Omental fat pad (tissue), 4 donors: ENCODE results near the gene ARPC4. TPM values are rescaled to one million over a fixed set of nuclear protein-coding genes. Genes with fewer than 3 reads are reported as not detected.

Source experiments
- ATAC-seq: fragments of 150-250 bp; one replicate; pipeline ENCODE4 v1.9.1; 2016; ENCODE audit warnings: mild to moderate bottlenecking, moderate library complexity; ENCODE audit not compliant: low FRiP score
- DNase-seq: peaks from one replicate; pipeline ENCODE4 v3.0.0-alpha.2; 2019; ENCODE audit warnings: low spot score
- total RNA-seq, 4 donors: library from RNA; depleted of rRNA; stranded (reverse); fragments of >200 nt; gene quantifications; one replicate each; pipeline ENCODE4 v1.1.0, GENCODE V29; 2016
- TF ChIP-seq, protein P1 (sequence below), 3 donors: fragments of 450-650 bp; IDR thresholded peaks; one replicate each; pipeline ENCODE4 v1.5.1; 2016 to 2017; ENCODE audit warnings: antibody characterized with exemption in 3 of 3, mild to moderate bottlenecking in 3 of 3, moderate library complexity in 2 of 3

ARPC4 gene
- total RNA-seq, 4 donors from 2014 or later = 99.0 to 141 (median 122) TPM

GRCh38 chr3:9779075-9779593, 13.7 kb upstream of the ARPC4 start:
- ATAC-seq (no peak), DNase-seq (no peak)
- TF ChIP-seq, protein P1, sequence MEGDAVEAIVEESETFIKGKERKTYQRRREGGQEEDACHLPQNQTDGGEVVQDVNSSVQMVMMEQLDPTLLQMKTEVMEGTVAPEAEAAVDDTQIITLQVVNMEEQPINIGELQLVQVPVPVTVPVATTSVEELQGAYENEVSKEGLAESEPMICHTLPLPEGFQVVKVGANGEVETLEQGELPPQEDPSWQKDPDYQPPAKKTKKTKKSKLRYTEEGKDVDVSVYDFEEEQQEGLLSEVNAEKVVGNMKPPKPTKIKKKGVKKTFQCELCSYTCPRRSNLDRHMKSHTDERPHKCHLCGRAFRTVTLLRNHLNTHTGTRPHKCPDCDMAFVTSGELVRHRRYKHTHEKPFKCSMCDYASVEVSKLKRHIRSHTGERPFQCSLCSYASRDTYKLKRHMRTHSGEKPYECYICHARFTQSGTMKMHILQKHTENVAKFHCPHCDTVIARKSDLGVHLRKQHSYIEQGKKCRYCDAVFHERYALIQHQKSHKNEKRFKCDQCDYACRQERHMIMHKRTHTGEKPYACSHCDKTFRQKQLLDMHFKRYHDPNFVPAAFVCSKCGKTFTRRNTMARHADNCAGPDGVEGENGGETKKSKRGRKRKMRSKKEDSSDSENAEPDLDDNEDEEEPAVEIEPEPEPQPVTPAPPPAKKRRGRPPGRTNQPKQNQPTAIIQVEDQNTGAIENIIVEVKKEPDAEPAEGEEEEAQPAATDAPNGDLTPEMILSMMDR (IDR thresholded peaks at IDR 0.05) = no peak

DNA sequence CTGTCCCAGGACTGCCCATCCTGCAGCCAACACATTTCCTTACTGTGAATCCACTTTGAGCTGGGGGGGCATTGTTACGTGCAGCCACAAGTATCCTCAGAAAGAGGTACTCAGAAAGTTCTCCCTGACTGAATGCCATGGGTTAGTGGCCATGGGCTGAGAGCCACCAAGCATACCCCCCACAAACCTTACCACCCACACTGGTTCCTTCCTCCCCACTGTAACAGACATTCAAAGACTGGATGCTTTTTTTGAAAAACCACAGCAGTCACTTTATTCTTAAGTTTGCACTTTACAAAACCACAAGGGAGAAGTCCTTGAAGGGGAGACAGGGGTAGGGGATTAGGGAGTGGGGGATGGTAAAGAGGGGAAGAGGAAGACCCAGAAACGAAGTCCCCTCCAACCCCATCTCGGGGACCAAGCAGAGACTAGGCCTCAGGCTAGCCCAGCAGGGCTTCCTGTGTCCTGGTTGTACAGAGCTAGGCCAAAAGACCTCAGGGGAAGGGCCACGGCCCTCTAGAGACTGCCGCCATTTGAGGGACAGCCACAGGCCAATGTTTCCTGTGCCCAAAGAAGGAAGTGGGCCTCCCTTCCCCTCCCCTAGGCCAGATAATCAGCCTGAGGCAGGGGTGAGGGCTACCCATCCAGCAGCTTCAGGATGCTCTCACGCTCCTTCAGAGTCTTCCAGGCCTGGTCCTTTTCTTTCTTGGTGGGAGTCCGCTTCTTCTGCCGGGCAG, 13.0 kb upstream of the ARPC4 start:
- TF ChIP-seq, protein P1 (IDR thresholded peaks at IDR 0.05) = no peak
- DNase-seq = no peak
- ATAC-seq = no peak

DNA sequence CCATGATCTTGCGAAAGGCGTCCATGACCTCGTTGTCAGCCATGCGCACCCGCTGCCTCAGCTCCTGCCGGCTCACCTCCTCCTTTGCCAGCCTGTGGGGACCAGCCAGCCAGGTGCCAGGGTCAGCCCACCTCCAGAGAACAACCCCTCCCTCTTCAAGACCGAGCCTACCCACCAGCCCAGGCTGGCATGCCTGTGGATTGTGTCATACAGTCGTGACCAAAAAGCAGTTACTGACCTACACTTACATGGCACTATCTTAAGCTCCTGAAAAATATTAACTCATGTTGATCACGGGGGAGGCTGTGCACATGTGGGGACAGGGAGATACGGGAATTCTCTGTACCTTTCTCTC, 12.4 kb upstream of the ARPC4 start:
- ATAC-seq (no peak), DNase-seq (no peak)
- TF ChIP-seq, protein P1 (IDR thresholded peaks at IDR 0.05) = no peak

- TF ChIP-seq, protein P1 (IDR thresholded peaks at IDR 0.05) = no peak
Measured at GRCh38 chr3:9780910-9781309, 12.0 kb upstream of the ARPC4 start.

GRCh38 chr3:9781551-9781950, 11.3 kb upstream of the ARPC4 start:
- DNase-seq (no peak), ATAC-seq (no peak)
- TF ChIP-seq, protein P1 (IDR thresholded peaks at IDR 0.05) = no peak

More at GRCh38 chr3:9780910-9781309, 12.0 kb upstream of the ARPC4 start:
- ATAC-seq = no peak
- no peak for DNase-seq

- DNase-seq = no peak
- TF ChIP-seq, protein P1 (IDR thresholded peaks at IDR 0.05) = no peak
- no peak for ATAC-seq
Measured at GRCh38 chr3:9781978-9782603, 10.8 kb upstream of the ARPC4 start.

DNA sequence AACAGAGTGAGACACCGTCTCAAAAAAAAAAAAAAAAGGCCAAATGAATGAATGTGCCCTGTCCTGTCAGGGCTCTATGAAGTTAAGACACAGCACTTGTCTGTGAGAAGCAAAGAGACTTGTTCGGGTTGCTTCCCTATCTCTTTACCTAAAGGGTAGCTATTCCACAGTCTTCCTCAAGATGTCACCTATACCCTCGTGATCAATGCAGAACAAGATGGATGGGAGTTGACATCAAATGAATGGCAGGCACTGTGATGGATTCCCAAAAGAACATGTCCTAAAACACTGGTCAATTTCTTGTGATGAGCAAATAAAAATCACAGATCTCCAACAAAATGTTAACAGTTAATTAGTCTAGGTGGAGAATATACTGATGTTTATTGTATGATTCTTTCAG, 10.1 kb upstream of the ARPC4 start:
- ATAC-seq (no peak), DNase-seq (no peak)
- TF ChIP-seq, protein P1 (IDR thresholded peaks at IDR 0.05) = no peak
